Suprapubic skin (tissue), 3 donors: ENCODE measurements around the gene PRSS12.

Source experiments
- EP300 ChIP-seq: sonication (generic); formaldehyde crosslinking; IDR thresholded peaks from one replicate; pipeline ENCODE4 v1.6.1; 2017; ENCODE audit warnings: antibody characterized with exemption
- POLR2A ChIP-seq, 2 donors: fragments of 450-650 bp; IDR thresholded peaks; one replicate each; pipeline ENCODE4 v1.6.1; 2017; ENCODE audit warnings: antibody characterized with exemption in 2 of 2, mild to moderate bottlenecking in 2 of 2, moderate library complexity in 2 of 2
- TF ChIP-seq, protein P1 (sequence below), 2 donors: fragments of 200-600 bp in 1 of 2; fragments of 450-650 bp in 1 of 2; sonication (generic) in 1 of 2; IDR thresholded peaks; one replicate each; pipeline ENCODE4 v1.5.1; 2016 to 2019; ENCODE audit warnings: antibody characterized with exemption in 2 of 2, mild to moderate bottlenecking in 1 of 2, moderate library complexity in 1 of 2

GRCh38 chr4:118268780-118269179 is 84.0 kb downstream of the PRSS12 start:
- TF ChIP-seq EP300: no peak
- TF ChIP-seq, protein P1, sequence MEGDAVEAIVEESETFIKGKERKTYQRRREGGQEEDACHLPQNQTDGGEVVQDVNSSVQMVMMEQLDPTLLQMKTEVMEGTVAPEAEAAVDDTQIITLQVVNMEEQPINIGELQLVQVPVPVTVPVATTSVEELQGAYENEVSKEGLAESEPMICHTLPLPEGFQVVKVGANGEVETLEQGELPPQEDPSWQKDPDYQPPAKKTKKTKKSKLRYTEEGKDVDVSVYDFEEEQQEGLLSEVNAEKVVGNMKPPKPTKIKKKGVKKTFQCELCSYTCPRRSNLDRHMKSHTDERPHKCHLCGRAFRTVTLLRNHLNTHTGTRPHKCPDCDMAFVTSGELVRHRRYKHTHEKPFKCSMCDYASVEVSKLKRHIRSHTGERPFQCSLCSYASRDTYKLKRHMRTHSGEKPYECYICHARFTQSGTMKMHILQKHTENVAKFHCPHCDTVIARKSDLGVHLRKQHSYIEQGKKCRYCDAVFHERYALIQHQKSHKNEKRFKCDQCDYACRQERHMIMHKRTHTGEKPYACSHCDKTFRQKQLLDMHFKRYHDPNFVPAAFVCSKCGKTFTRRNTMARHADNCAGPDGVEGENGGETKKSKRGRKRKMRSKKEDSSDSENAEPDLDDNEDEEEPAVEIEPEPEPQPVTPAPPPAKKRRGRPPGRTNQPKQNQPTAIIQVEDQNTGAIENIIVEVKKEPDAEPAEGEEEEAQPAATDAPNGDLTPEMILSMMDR (IDR thresholded peaks at IDR 0.05): no peak
- TF ChIP-seq POLR2A (IDR thresholded peaks at IDR 0.05): no peak
